Renal cortical epithelial cell (primary cell): Measurements from ENCODE around the gene TMLHE. TPM values are rescaled to one million over a fixed set of nuclear protein-coding genes. Genes with fewer than 3 reads are reported as not detected.
"Not testable (repeated sequence)": the region's sequence is repeated elsewhere in the genome, so short reads cannot be mapped to it uniquely, and the experiment has no call there.

Experiments
- DNase-seq: peaks from one replicate; pipeline ENCODE4 v3.0.0-alpha.2; 2011; ENCODE audit warnings: low read depth
- total RNA-seq: library from RNA; depleted of rRNA; stranded (reverse); fragments of >200 nt; gene quantifications from 2 replicates; pipeline ENCODE4 v1.2.3, GENCODE V29; 2014

The TMLHE gene
- total RNA-seq, 1 donor from 2014 or later, result 22.8 TPM

DNA sequence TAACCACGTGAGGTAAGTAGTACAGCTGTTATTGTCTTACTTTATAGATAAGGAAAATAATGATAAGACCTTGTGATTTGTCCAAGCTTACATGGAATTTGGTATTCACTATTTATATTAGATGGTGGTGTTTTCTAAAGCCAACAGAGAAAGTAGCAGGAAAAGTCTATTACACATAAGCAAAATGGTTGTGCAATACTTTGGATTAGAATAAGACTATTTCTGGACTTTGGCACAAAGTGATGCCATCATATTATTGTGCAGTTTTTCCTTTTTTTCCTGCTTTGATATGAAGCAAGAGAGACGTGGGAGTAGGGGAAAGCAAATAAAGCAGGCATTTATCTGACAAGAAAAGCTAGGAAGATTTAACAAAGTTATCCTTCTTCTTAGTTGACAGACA, 117.6 kb downstream of the TMLHE start:
- DNase-seq, result not testable (repeated sequence)

- not testable (repeated sequence) for DNase-seq
Measured at GRCh38 chrX:155491421-155491820, 121.3 kb downstream of the TMLHE start.

- DNase-seq, result not testable (repeated sequence)
Measured at GRCh38 chrX:155477136-155477535, 135.6 kb downstream of the TMLHE start.

DNA sequence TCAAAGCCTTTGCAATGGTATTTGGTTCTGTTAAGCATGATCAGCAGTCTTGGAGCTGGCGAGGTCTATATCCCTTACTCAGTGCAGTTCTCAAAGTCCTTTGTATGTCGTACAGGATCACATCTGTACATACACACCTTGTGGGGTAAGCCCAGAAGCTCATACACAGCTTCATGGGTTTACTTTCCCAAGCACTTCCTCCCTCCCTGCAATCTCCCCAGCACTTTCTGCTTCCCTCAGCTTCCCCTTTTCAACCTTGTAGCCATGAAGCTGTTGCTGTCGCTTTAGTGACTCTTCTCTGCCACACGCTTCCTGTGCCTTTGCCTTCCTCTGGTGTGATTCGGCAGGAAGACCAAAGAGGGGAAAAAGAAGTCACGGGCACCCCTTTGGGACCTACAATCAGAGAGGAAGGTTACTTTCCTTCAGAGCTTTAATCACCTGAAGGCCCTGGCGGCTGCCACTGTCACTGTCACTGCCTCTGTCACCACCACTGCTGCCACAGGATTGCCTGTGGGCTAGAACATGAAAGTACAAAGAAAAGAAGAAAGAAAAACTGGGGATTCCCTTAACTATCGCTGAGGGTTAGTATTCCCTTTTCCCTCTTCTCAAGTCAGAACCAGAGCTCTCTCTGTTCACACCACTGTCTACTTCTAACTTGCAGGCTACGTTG, 146.3 kb downstream of the TMLHE start:
- DNase-seq, result not testable (repeated sequence)

GRCh38 chrX:155460501-155460900, 152.3 kb downstream of the TMLHE start:
- DNase-seq, result not testable (repeated sequence)

DNA sequence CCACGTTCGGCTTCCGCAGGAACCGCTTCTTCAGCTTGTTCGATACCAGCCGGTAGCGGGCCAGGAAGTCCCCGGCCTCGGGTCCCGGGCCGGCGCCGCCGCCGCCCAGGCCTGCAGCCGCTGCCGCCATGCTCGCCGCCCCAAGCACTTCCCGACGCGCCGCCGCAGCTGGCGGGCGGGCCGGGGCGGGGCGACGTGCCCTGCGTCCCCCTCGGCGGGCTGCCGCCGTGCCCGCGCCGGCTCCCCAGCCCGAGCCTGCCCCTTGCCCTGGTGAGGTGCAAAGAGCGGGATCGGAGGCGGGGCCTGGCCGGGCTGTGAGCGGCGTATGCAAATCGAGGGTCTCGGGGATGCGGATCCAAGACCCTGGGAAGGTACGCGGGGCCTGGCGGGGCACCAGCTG, 154.3 kb downstream of the TMLHE start, which contains the start of gene F8A3:
F8A3 (minus strand) TSS at position 150 of the 400 bp plus-strand sequence; CDS start at position 130, 20 bp downstream.
- not testable (repeated sequence) for DNase-seq

DNA sequence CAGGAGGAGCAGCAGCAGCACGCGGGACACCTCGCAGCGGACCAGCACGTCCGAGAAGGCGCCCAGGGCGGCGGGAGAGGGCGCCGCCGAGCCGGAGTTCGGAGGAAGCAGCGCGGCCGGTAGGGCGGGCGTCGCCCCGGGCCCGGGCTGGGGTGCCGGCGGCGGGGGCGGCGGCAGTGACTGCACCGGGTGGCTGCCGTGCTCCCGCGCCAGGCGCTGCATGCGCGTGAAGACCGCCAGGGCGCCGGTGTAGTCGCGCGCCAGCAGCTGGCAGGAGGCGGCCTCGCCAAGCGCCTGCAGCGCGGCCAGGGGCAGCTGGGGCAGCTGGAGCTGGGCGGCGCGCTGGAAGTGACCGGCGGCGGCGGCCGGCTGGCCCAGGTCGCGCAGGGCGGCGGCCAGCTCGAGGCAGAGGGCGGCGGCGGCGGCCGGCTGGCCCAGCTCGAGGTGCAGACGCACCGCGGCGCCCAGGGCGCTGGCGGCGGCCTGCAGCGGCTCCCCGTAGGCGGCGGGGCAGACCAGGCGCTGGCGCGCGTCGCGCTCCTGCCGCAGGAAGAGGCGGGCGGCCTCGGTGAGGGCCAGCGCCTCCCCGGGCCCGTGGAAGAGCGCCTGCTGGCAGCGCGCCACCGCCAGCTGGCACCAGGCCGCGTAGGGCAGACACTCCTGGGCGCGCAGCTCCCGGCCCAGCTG, 154.8 kb downstream of the TMLHE start:
- not testable (repeated sequence) for DNase-seq

- DNase-seq, result no peak
Measured at GRCh38 chrX:155441097-155441496, 171.7 kb downstream of the TMLHE start.

Other genes starting within 250 kb of the TMLHE start
- gene F8A2, start 230.9 kb downstream of the TMLHE start, total RNA-seq, result 1.4 TPM in 1 of 2 replicates, not detected in the other
- 0.52 and 5.6 TPM in 2 replicates for gene F8A3, start 154.3 kb downstream of the TMLHE start, total RNA-seq
- 0.17 and 1.0 TPM in 2 replicates for gene SPRY3, start 366 bp downstream of the TMLHE start, total RNA-seq